ENCODE measurements around the gene SGSM2.

DNA sequence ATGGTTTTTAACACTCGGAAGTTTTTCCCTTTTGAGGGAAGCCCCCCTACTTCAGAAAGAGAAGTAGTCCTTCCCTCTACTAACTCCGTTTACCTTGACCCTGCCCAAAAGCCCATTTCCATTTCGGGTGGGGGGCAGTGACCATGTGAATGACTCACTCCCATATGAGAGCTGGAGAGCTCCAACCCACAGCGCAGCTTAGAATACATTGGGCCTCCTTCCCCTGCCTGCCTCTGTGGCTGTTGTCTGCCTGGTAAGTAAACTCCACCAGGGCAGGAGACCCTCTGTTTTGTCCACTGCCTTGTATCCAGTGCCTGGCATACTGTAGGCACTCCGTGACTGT, 985 bp downstream of the SGSM2 start:
- TF ChIP-seq, protein P1, sequence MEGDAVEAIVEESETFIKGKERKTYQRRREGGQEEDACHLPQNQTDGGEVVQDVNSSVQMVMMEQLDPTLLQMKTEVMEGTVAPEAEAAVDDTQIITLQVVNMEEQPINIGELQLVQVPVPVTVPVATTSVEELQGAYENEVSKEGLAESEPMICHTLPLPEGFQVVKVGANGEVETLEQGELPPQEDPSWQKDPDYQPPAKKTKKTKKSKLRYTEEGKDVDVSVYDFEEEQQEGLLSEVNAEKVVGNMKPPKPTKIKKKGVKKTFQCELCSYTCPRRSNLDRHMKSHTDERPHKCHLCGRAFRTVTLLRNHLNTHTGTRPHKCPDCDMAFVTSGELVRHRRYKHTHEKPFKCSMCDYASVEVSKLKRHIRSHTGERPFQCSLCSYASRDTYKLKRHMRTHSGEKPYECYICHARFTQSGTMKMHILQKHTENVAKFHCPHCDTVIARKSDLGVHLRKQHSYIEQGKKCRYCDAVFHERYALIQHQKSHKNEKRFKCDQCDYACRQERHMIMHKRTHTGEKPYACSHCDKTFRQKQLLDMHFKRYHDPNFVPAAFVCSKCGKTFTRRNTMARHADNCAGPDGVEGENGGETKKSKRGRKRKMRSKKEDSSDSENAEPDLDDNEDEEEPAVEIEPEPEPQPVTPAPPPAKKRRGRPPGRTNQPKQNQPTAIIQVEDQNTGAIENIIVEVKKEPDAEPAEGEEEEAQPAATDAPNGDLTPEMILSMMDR (IDR thresholded peaks at IDR 0.05): no peak
- no peak for TF ChIP-seq POLR2AphosphoS5 (IDR thresholded peaks at IDR 0.05)

Measured in suprapubic skin (tissue), 3 donors.